IPS-18a (cell line): ENCODE data around the gene IFT172.

Experiments used
- H3K27ac ChIP-seq: one replicate; pipeline ENCODE4 v1.5.1; 2013; ENCODE audit warnings: low read length
- H3K27me3 ChIP-seq: one replicate; pipeline ENCODE4 v1.6.1; 2013; ENCODE audit warnings: mild to moderate bottlenecking, low read length; ENCODE audit not compliant: control insufficient read depth, insufficient read depth
- H3K36me3 ChIP-seq: one replicate; pipeline ENCODE4 v1.6.1; 2013; ENCODE audit warnings: low read depth, low read length; ENCODE audit not compliant: control insufficient read depth
- H3K4me1 ChIP-seq: one replicate; pipeline ENCODE4 v1.6.1; 2013; ENCODE audit warnings: low read depth, low read length; ENCODE audit not compliant: control insufficient read depth
- H3K4me3 ChIP-seq: one replicate; pipeline ENCODE4 v1.5.1; 2013; ENCODE audit warnings: low read length
- H3K9ac ChIP-seq: one replicate; pipeline ENCODE4 v1.6.1; 2013; ENCODE audit warnings: mild to moderate bottlenecking, low read length, moderate library complexity
- H3K9me3 ChIP-seq: one replicate; pipeline ENCODE4 v1.6.1; 2013; ENCODE audit warnings: low read depth, low read length; ENCODE audit not compliant: control insufficient read depth

The IFT172 gene

GRCh38 chr2:27489118-27489497, 435 bp downstream of the IFT172 start:
- Histone ChIP-seq H3K4me1 (peaks cover 10% of the 10 kb centered on the region), H3K4me3 (peak overlapping the region; percentile 90), H3K36me3 (no peaks in the 10 kb centered on the region), H3K9me3 (no peaks in the 10 kb centered on the region), H3K27ac (peak overlapping the region; percentile 73), H3K9ac (peak overlapping the region; percentile 70), H3K27me3 (peaks cover 10% of the 10 kb centered on the region)

GRCh38 chr2:27485496-27485895, 4.0 kb downstream of the IFT172 start:
- H3K4me1 ChIP-seq, result peaks cover 10% of the 10 kb centered on the region
- no peaks in the 10 kb centered on the region for H3K9me3 ChIP-seq
- H3K4me3 ChIP-seq, result no peak overlapping the region
- H3K27ac ChIP-seq, result no peak overlapping the region
- H3K9ac ChIP-seq, result no peak overlapping the region
- no peaks in the 10 kb centered on the region for H3K36me3 ChIP-seq
- H3K27me3 ChIP-seq, result no peaks in the 10 kb centered on the region

DNA sequence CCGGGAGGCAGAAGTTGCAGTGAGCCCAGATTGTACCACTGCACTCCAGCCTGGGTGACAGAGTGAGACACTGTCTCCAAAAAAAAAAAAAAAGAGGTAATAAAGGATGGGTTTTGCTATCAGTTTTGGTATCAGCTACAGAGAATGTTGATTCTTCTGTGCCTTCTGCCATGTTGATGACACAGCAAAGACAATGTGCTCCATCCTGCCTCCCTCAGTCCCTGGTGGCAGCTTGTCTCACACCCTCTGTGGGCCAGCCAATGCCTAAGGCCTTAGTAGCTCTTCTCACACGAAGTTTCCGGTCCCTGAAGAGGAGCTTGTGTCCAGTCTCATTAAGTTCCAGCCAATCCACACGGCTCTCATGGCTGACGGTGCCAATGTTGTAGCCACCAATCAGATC, 17.6 kb downstream of the IFT172 start:
- Histone ChIP-seq H3K27ac (no peak overlapping the region), H3K27me3 (no peaks in the 10 kb centered on the region), H3K36me3 (peaks cover 8% of the 10 kb centered on the region), H3K4me1 (no peaks in the 10 kb centered on the region), H3K9ac (no peak overlapping the region), H3K9me3 (no peaks in the 10 kb centered on the region), H3K4me3 (no peak overlapping the region)

DNA sequence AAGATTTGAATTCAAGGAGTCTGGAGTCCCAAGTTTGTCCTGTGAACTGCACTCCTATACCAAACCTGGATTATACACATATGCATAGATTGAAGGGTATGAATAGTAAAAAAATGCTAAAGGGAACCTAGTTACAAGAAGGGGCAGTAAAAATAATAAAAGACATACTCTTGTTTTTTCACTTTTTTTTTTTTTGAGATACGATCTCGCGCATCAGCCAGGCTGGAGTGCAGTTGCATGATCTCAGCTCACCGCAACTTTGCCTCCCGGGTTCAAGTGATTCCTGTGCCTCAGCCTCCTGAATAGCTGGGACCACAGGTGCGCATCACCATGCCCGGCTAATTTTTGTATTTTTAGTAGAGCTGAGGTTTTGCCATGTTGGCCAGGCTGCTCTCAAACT, 25.1 kb downstream of the IFT172 start:
- Histone ChIP-seq H3K4me3 (no peak overlapping the region), H3K27ac (no peak overlapping the region), H3K9ac (no peak overlapping the region), H3K9me3 (no peaks in the 10 kb centered on the region), H3K4me1 (no peaks in the 10 kb centered on the region), H3K36me3 (no peaks in the 10 kb centered on the region), H3K27me3 (no peaks in the 10 kb centered on the region)

DNA sequence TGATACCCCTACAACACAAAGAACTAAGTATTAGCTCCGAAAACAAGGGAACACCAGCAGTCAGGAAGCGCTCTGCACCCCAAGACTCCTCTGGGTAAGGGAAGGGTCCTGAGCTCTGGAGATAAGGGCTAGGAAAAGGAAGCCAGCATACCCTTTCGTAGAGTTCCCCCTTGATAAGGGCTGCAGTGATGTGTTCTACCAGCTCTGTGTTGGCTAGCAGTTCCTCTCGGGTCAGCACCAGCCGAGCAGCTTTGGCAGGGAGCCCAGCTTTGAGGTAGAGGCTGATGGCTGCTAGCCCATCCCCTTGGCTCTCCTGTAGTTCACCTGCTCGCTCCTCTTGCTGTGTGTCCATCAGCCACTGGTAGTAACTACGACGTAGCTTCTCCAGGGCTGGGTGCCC, 28.4 kb downstream of the IFT172 start:
- no peak overlapping the region for H3K9ac ChIP-seq
- H3K4me3 ChIP-seq, result no peak overlapping the region
- no peaks in the 10 kb centered on the region for H3K27me3 ChIP-seq
- peaks cover 3% of the 10 kb centered on the region for H3K36me3 ChIP-seq
- H3K4me1 ChIP-seq, result no peaks in the 10 kb centered on the region
- H3K27ac ChIP-seq, result no peak overlapping the region
- H3K9me3 ChIP-seq, result no peaks in the 10 kb centered on the region

GRCh38 chr2:27453968-27454367, 35.6 kb downstream of the IFT172 start:
- Histone ChIP-seq H3K27ac (no peak overlapping the region), H3K4me1 (no peaks in the 10 kb centered on the region), H3K9me3 (no peaks in the 10 kb centered on the region), H3K9ac (no peak overlapping the region), H3K4me3 (no peak overlapping the region), H3K36me3 (peaks cover 6% of the 10 kb centered on the region), H3K27me3 (no peaks in the 10 kb centered on the region)

DNA sequence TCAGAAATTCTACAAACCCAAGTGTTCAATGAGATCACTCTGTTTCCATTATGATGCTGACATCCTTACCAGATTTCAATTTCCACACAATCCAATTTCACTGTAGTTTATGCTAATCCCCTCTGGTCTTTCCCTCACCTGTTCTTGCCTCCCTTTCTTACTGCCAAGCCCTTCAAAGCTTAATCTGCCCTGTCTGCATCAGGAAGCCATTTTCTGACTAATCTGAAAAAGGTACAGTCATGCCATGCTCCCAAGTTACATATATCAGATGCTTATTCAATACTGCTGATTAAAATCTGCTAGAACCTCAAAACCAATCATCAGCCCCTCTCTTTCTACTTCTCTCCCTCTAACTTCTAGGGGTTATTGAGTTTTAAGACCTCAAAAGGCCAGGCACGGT, 38.4 kb downstream of the IFT172 start:
- H3K27me3 ChIP-seq, result no peaks in the 10 kb centered on the region
- no peaks in the 10 kb centered on the region for H3K9me3 ChIP-seq
- no peak overlapping the region for H3K27ac ChIP-seq
- no peak overlapping the region for H3K9ac ChIP-seq
- peaks cover 7% of the 10 kb centered on the region for H3K36me3 ChIP-seq
- H3K4me3 ChIP-seq, result no peak overlapping the region
- H3K4me1 ChIP-seq, result no peaks in the 10 kb centered on the region

DNA sequence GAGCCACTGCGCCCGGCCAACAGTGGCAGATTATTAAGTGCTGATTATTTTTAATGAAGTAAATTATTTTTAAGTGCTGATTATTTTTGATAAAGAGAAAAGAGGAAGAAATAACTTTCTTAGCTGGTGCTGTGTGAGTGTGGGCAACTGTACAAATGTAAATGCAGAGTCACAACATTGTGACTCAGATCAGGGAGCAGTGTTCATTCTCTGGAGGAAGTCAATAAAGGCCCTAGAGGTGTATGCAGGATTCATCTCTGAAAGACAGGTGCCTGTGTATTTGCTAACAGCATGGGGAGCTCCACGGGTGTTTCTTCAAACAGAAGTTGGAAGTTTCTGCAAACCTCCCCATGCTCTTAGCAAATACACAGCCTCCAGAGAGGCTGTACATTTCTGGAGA, 41.2 kb downstream of the IFT172 start:
- Histone ChIP-seq H3K36me3 (peaks cover 7% of the 10 kb centered on the region), H3K27me3 (no peaks in the 10 kb centered on the region), H3K4me3 (no peak overlapping the region), H3K27ac (no peak overlapping the region), H3K9ac (no peak overlapping the region), H3K4me1 (no peaks in the 10 kb centered on the region), H3K9me3 (no peaks in the 10 kb centered on the region)

DNA sequence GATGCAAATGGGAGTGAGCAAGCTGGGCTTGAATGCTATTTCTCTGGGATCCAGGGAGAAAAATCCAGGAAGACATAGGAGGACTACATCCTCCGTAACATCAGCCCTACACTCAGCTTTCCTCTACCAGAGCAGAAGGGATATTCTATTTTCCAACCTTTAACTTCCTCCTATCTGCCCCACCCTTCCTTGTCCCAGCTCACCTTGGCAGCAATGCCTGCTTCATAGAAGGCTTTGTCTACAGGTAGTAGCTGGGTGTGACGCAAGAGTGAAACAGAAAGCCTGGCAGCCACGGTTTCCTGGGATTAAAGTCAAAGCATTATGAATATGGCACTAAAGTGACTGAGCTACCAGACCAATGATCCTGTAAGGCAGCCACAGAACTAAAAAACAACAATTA, 43.5 kb downstream of the IFT172 start:
- no peak overlapping the region for H3K9ac ChIP-seq
- no peaks in the 10 kb centered on the region for H3K27me3 ChIP-seq
- peaks cover 8% of the 10 kb centered on the region for H3K36me3 ChIP-seq
- no peak overlapping the region for H3K27ac ChIP-seq
- no peaks in the 10 kb centered on the region for H3K9me3 ChIP-seq
- no peak overlapping the region for H3K4me3 ChIP-seq
- H3K4me1 ChIP-seq, result peaks cover 3% of the 10 kb centered on the region

DNA sequence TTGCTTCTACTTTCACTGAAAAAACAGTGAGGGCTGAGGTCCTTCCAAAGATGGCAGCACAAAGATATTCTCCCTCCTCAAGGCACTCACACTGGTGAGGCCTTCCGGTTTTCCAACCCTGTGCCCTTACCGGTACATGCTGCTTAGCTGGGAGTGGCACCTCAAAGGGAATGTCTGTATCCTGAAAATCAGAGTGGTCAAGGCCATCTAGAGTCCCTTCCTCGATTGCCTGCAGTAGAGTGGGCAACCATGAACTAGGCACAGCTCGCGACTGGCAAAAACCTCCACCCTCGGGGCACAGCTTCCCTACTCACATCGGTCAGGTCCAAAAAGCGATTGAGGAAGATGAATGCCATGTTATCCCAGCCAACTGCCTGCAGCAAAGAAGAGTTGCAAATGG, 43.9 kb downstream of the IFT172 start:
- H3K27ac ChIP-seq, result no peak overlapping the region
- H3K36me3 ChIP-seq, result peaks cover 13% of the 10 kb centered on the region
- H3K9ac ChIP-seq, result no peak overlapping the region
- H3K9me3 ChIP-seq, result no peaks in the 10 kb centered on the region
- H3K4me3 ChIP-seq, result no peak overlapping the region
- H3K27me3 ChIP-seq, result no peaks in the 10 kb centered on the region
- H3K4me1 ChIP-seq, result peaks cover 3% of the 10 kb centered on the region

GRCh38 chr2:27445155-27445554, 44.4 kb downstream of the IFT172 start:
- Histone ChIP-seq H3K4me3 (no peak overlapping the region), H3K27ac (no peak overlapping the region), H3K9me3 (no peaks in the 10 kb centered on the region), H3K27me3 (no peaks in the 10 kb centered on the region), H3K36me3 (peaks cover 17% of the 10 kb centered on the region), H3K9ac (no peak overlapping the region), H3K4me1 (peaks cover 3% of the 10 kb centered on the region)

- H3K4me3 ChIP-seq, result peak overlapping the region; percentile 63
- H3K36me3 ChIP-seq, result peaks cover 26% of the 10 kb centered on the region
- H3K9ac ChIP-seq, result peak overlapping the region; percentile 73
- H3K9me3 ChIP-seq, result no peaks in the 10 kb centered on the region
- H3K27ac ChIP-seq, result no peak overlapping the region
- H3K4me1 ChIP-seq, result peaks cover 3% of the 10 kb centered on the region
- no peaks in the 10 kb centered on the region for H3K27me3 ChIP-seq
Observed at GRCh38 chr2:27442920-27443282, 46.6 kb downstream of the IFT172 start.
